Measurements from ENCODE around the gene CTCFL. TPM values are rescaled to one million over a fixed set of nuclear protein-coding genes. Genes with fewer than 3 reads are reported as not detected.

Gene CTCFL
- total RNA-seq, 4 donors from 2014 or later, result not detected

DNA sequence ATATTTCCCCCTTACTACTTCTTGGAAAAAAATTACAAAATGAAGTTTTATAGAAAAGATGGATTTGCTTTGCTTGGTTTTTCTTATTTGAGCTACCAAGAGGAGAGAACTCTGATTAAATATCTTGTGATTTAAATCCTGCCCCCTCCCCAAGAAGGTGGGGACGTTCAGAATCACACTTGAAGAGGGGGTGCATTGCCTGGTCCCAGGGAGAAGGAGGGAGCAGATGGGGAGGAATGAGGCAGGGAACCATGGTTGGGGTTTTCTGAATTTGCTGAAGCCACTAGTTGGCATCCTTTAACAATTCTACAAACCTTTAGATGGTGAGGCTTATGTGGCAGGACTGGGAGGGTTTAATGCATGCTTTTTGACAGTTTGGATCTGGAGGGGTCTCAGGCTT lies 41.5 kb upstream of the CTCFL start:
- intact Hi-C loops (cut with DNase I; ENCODE audit: low total_unique reads), result no loop called here
- WGBS, 2 donors, result 30 to 36% methylated on average over 1 of the region's 1 CpG
- no peak overlapping the region for H3K4me3 ChIP-seq (ENCODE audit: low read depth, poor library complexity, severe bottlenecking)
- no peak for DNase-seq (ENCODE audit: low spot score in 2 of 2)
- TF ChIP-seq CTCF (IDR thresholded peaks at IDR 0.05) (no peak), POLR2A (IDR thresholded peaks at IDR 0.05) (no peak)

DNA sequence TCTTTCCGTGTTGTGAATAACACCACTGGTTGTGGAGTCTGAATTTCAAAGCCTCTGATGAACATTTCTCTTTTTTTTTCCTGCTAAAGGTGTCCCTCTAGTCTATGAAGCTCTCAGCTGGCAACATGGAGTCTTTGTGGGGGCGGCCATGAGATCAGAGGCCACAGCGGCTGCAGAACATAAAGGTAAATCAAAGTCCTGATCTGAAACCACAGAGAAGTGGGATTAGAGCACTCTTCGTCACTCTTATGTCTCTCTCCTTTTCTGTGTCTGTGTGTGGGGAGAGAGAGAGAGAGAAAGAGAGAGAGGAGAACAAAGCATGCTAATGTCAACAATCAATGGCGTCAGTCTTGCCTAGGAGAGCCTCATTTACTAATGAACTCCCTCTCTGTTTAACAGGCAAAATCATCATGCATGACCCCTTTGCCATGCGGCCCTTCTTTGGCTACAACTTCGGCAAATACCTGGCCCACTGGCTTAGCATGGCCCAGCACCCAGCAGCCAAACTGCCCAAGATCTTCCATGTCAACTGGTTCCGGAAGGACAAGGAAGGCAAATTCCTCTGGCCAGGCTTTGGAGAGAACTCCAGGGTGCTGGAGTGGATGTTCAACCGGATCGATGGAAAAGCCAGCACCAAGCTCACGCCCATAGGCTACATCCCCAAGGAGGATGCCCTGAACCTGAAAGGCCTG lies 40.2 kb upstream of the CTCFL start:
- DNase-seq (ENCODE audit: low spot score in 2 of 2), result no peak
- H3K4me3 ChIP-seq (ENCODE audit: low read depth, poor library complexity, severe bottlenecking), result no peak overlapping the region
- 91 to 94% methylated on average over 11 of the region's 11 CpGs for WGBS, 2 donors
- intact Hi-C loops (cut with DNase I; ENCODE audit: low total_unique reads), result no loop called here
- TF ChIP-seq POLR2A (IDR thresholded peaks at IDR 0.05), result no peak
- TF ChIP-seq CTCF (IDR thresholded peaks at IDR 0.05), result no peak

DNA sequence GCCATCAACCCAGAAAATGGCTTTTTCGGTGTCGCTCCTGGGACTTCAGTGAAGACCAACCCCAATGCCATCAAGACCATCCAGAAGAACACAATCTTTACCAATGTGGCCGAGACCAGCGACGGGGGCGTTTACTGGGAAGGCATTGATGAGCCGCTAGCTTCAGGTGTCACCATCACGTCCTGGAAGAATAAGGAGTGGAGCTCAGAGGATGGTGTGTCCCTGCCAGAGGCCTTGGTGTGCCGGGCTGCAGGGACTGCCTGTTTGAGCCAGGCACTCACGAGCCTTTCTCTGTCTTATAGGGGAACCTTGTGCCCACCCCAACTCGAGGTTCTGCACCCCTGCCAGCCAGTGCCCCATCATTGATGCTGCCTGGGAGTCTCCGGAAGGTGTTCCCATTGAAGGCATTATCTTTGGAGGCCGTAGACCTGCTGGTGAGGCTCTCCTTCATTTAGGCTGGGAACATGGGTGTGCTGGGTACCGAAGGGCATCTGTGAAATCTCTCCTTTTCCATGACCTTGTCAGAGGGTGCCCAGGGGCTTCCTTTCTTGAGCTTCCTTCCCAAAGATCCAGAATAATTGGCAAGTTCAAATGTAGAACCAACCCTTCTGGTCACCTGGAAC lies 39.4 kb upstream of the CTCFL start:
- TF ChIP-seq POLR2A (IDR thresholded peaks at IDR 0.05), result no peak
- TF ChIP-seq CTCF (IDR thresholded peaks at IDR 0.05), result no peak
- no peak overlapping the region for H3K4me3 ChIP-seq (ENCODE audit: low read depth, poor library complexity, severe bottlenecking)
- DNase-seq (ENCODE audit: low spot score in 2 of 2), result no peak
- intact Hi-C loops (cut with DNase I; ENCODE audit: low total_unique reads), result no loop called here
- 90% methylated on average over 14 of the region's 14 CpGs for WGBS, 2 donors

GRCh38 chr20:57563522-57563921 lies 38.6 kb upstream of the CTCFL start:
- no peak for DNase-seq (ENCODE audit: low spot score in 2 of 2)
- TF ChIP-seq CTCF (IDR thresholded peaks at IDR 0.05) (no peak), POLR2A (IDR thresholded peaks at IDR 0.05) (no peak)
- no peak overlapping the region for H3K4me3 ChIP-seq (ENCODE audit: low read depth, poor library complexity, severe bottlenecking)
- 96% methylated on average over 12 of the region's 12 CpGs for WGBS, 2 donors
- intact Hi-C loops (cut with DNase I; ENCODE audit: low total_unique reads), result no loop called here

DNA sequence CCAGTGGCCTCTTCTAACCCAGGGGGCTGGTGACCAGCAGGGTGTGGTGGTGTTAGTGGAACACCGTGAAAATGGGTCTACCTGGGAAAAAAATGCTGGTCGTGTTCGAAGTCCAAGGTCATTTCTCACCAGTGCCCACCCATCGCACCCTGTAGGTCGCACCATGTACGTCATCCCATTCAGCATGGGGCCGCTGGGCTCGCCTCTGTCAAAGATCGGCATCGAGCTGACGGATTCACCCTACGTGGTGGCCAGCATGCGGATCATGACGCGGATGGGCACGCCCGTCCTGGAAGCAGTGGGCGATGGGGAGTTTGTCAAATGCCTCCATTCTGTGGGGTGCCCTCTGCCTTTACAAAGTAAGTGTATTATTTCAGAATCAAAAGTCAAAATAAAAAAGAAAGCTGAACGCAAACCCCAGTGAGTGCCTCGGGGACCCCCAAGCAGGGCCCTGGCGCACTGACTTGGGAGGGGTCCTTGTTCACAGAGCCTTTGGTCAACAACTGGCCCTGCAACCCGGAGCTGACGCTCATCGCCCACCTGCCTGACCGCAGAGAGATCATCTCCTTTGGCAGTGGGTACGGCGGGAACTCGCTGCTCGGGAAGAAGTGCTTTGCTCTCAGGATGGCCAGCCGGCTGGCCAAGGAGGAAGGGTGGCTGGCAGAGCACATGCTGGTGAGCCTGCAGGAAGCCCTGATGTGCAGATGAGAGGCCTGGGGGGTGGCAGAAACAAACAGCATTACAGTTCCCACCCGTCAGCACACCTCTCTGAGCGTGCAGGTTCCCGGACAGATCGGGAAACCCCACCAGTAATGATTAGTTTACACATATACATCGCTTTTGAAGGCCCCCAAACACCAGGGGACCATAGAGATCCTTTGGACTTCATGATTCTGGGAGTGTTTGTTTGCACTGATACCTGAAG lies 37.9 kb upstream of the CTCFL start:
- intact Hi-C loops (cut with DNase I; ENCODE audit: low total_unique reads), result no loop called here
- H3K4me3 ChIP-seq (ENCODE audit: low read depth, poor library complexity, severe bottlenecking), result no peak overlapping the region
- WGBS, 2 donors, result 92 to 95% methylated on average over 35 of the region's 35 CpGs
- no peak for DNase-seq (ENCODE audit: low spot score in 2 of 2)
- no peak for TF ChIP-seq CTCF (IDR thresholded peaks at IDR 0.05)
- no peak for TF ChIP-seq POLR2A (IDR thresholded peaks at IDR 0.05)

Data from lower leg skin (tissue), 4 donors.